Cardiac muscle cell (in vitro differentiated cells and primary cell): ENCODE results near the gene INSYN2B. TPM values are rescaled to one million over a fixed set of nuclear protein-coding genes. Genes with fewer than 3 reads are reported as not detected.

Source experiments
- DNase-seq, 2 donors: peaks; one replicate each; pipeline versions ENCODE4 v3.0.0 to v3.0.0-alpha.2; 2010 to 2017; ENCODE audit warnings: low read depth in 1 of 2, low spot score in 1 of 2
- H3K27ac ChIP-seq: fragments of 200-600 bp; sonication (generic); 2 replicates; pipeline ENCODE4 v1.5.1; 2016
- H3K27me3 ChIP-seq: fragments of 200-600 bp; sonication (generic); 2 replicates; pipeline ENCODE4 v1.6.0; 2016; ENCODE audit warnings: control low read depth
- H3K36me3 ChIP-seq: fragments of 200-600 bp; sonication (generic); 2 replicates; pipeline ENCODE4 v1.5.1; 2016; ENCODE audit warnings: control low read depth
- H3K4me1 ChIP-seq: fragments of 200-600 bp; sonication (generic); 2 replicates; pipeline ENCODE4 v1.8.1; 2017; ENCODE audit warnings: low read depth, mild to moderate bottlenecking, mixed run types
- H3K4me3 ChIP-seq: fragments of 200-600 bp; sonication (generic); 2 replicates; pipeline ENCODE4 v1.5.1; 2016; ENCODE audit warnings: mild to moderate bottlenecking
- H3K9me3 ChIP-seq: fragments of 200-600 bp; sonication (generic); 2 replicates; pipeline ENCODE4 v1.5.1; 2017; ENCODE audit warnings: low read depth, mild to moderate bottlenecking, control low read depth
- CTCF ChIP-seq: IDR thresholded peaks from 2 replicates; pipeline ENCODE4 v1.5.1; 2012; ENCODE audit warnings: low read depth, mild to moderate bottlenecking, low read length
- polyA plus RNA-seq: library from polyadenylated mRNA; unstranded; fragments of >200 nt; fragmentation: Nextera tagmentation; extraction: Ambion mirVana; gene quantifications from 2 replicates; pipeline ENCODE4 v1.2.1, GENCODE V29; 2016
- total RNA-seq: library from RNA; depleted of rRNA; stranded (reverse); fragments of >200 nt; gene quantifications from 2 replicates; pipeline ENCODE4 v1.2.3, GENCODE V29; 2016

The INSYN2B gene
- total and polyA plus RNA-seq, 2 experiments from 2014 or later: 1.6 to 9.3 TPM

GRCh38 chr5:169943026-169943425 is 37.3 kb downstream of the INSYN2B start:
- Histone ChIP-seq H3K27me3 (no peaks in the 10 kb centered on the region), H3K36me3 (no peaks in the 10 kb centered on the region), H3K27ac (no peak overlapping the region), H3K4me3 (no peak overlapping the region), H3K9me3 (no peaks in the 10 kb centered on the region), H3K4me1 (peaks cover 17% of the 10 kb centered on the region)
- no peak for DNase-seq
- no peak for TF ChIP-seq CTCF

DNA sequence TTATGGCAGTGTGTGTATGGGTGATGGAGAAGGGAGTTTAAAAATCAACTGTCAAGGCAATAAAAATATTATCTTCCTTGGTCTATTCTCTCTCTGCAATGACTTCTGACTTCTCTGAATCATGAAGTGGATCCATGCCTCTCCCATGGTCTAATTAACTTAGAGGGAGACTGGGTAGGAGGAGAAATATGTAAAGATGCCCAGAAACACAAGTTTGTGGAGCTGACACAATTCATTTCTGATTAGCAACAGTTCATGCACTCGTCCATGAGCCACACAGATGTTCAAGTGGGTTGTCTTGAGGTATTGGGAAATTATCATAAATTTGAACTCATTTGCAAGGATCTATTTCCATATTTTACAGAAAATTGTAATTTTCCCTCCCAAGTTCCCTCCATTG is 38.1 kb downstream of the INSYN2B start:
- Histone ChIP-seq H3K4me3 (no peak overlapping the region), H3K27ac (no peak overlapping the region), H3K27me3 (no peaks in the 10 kb centered on the region), H3K9me3 (no peaks in the 10 kb centered on the region), H3K36me3 (no peaks in the 10 kb centered on the region), H3K4me1 (peaks cover 14% of the 10 kb centered on the region)
- no peak for TF ChIP-seq CTCF
- no peak for DNase-seq

- Histone ChIP-seq H3K36me3 (no peaks in the 10 kb centered on the region), H3K9me3 (no peaks in the 10 kb centered on the region), H3K4me1 (peaks cover 8% of the 10 kb centered on the region), H3K27me3 (no peaks in the 10 kb centered on the region), H3K4me3 (no peak overlapping the region), H3K27ac (no peak overlapping the region)
- DNase-seq: no peak
- no peak for TF ChIP-seq CTCF
These were observed 38.8 kb downstream of the INSYN2B start for GRCh38 chr5:169941542-169941941.

DNA sequence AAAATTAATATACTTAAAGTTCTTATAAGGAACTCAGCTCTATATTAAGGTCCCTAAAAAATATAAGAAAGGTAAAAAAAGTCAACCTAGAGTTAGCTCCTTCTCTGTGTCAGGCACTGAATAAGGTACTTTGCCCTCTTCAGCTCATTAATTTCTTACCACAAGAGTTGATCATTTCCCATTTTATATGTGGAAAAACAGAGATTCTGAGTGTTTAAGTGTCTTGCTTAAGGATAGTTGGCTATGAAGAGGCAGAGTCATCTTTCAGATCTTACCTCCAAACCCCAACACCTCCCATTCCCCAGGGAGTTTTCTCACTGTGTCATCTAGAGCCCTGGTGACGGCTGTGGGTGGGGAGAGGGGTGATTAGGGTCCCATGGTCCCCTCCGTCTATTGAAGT is 40.6 kb downstream of the INSYN2B start:
- Histone ChIP-seq H3K9me3 (no peaks in the 10 kb centered on the region), H3K4me1 (no peaks in the 10 kb centered on the region), H3K27ac (no peak overlapping the region), H3K27me3 (no peaks in the 10 kb centered on the region), H3K4me3 (no peak overlapping the region), H3K36me3 (no peaks in the 10 kb centered on the region)
- DNase-seq: no peak
- TF ChIP-seq CTCF: no peak

- H3K27ac ChIP-seq: no peak overlapping the region
- H3K4me1 ChIP-seq: no peaks in the 10 kb centered on the region
- no peak for TF ChIP-seq CTCF
- no peak for DNase-seq
- H3K27me3 ChIP-seq: no peaks in the 10 kb centered on the region
- no peak overlapping the region for H3K4me3 ChIP-seq
- no peaks in the 10 kb centered on the region for H3K36me3 ChIP-seq
- no peaks in the 10 kb centered on the region for H3K9me3 ChIP-seq
These were observed 41.9 kb downstream of the INSYN2B start for GRCh38 chr5:169938439-169938838.

GRCh38 chr5:169935762-169936161 is 44.5 kb downstream of the INSYN2B start:
- Histone ChIP-seq H3K4me1 (no peaks in the 10 kb centered on the region), H3K27ac (no peak overlapping the region)

More at GRCh38 chr5:169935762-169936161, 44.5 kb downstream of the INSYN2B start:
- TF ChIP-seq CTCF: no peak
- Histone ChIP-seq H3K36me3 (no peaks in the 10 kb centered on the region), H3K9me3 (no peaks in the 10 kb centered on the region), H3K4me3 (no peak overlapping the region), H3K27me3 (no peaks in the 10 kb centered on the region)
- no peak for DNase-seq
